Measurements from ENCODE around the gene VASH1.

Gene VASH1

GRCh38 chr14:76778546-76779215, 17.4 kb downstream of the VASH1 start:
- H3K4me1 ChIP-seq (ENCODE audit: low read length) = no peaks in the 10 kb centered on the region
- no peak overlapping the region for H3K4me2 ChIP-seq (ENCODE audit: low read depth, low read length)
- H3K4me3 ChIP-seq (ENCODE audit: low read length) = no peak overlapping the region
- H3K9me3 ChIP-seq (replicated peaks; ENCODE audit: insufficient read depth, low read length) = no peaks in the 10 kb centered on the region
- H3K27ac ChIP-seq (ENCODE audit: low read length) = no peak overlapping the region
- no peaks in the 10 kb centered on the region for H3F3A ChIP-seq (ENCODE audit: insufficient read depth, low read length)
- H2AFZ ChIP-seq (ENCODE audit: low read length) = no peak overlapping the region
- no peaks in the 10 kb centered on the region for H3K79me2 ChIP-seq (ENCODE audit: low read length)
- H3K27me3 ChIP-seq (replicated peaks; ENCODE audit: insufficient read depth, low read length) = no peaks in the 10 kb centered on the region
- H3K36me3 ChIP-seq (replicated peaks; ENCODE audit: insufficient read depth, low read length) = no peaks in the 10 kb centered on the region
- H4K20me1 ChIP-seq (ENCODE audit: insufficient read depth, low read length) = no peaks in the 10 kb centered on the region
- no peak overlapping the region for H3K9ac ChIP-seq (ENCODE audit: low read length)
- no peak for DNase-seq
- H3K9me2 ChIP-seq (replicated peaks; ENCODE audit: insufficient read depth, low read length) = no peaks in the 10 kb centered on the region
- no peak for TF ChIP-seq EZH2phosphoT487 (IDR thresholded peaks at IDR 0.05; ENCODE audit: low read length)
- TF ChIP-seq CTCF (IDR thresholded peaks at IDR 0.05; ENCODE audit: low read length) = no peak
- no peak for TF ChIP-seq EZH2 (optimal IDR thresholded peaks at IDR 0.05; ENCODE audit: low read depth, low read length)

GRCh38 chr14:76779221-76780057, 18.2 kb downstream of the VASH1 start:
- Histone ChIP-seq H3K4me2 (ENCODE audit: low read depth, low read length) (no peak overlapping the region), H3F3A (ENCODE audit: insufficient read depth, low read length) (no peaks in the 10 kb centered on the region), H3K9me2 (replicated peaks; ENCODE audit: insufficient read depth, low read length) (no peaks in the 10 kb centered on the region), H4K20me1 (ENCODE audit: insufficient read depth, low read length) (no peaks in the 10 kb centered on the region), H3K9ac (ENCODE audit: low read length) (no peak overlapping the region), H3K27ac (ENCODE audit: low read length) (no peak overlapping the region), H3K79me2 (ENCODE audit: low read length) (no peaks in the 10 kb centered on the region), H3K4me3 (ENCODE audit: low read length) (no peak overlapping the region), H3K4me1 (ENCODE audit: low read length) (no peaks in the 10 kb centered on the region), H2AFZ (ENCODE audit: low read length) (no peak overlapping the region), H3K9me3 (replicated peaks; ENCODE audit: insufficient read depth, low read length) (no peaks in the 10 kb centered on the region), H3K27me3 (replicated peaks; ENCODE audit: insufficient read depth, low read length) (no peaks in the 10 kb centered on the region), H3K36me3 (replicated peaks; ENCODE audit: insufficient read depth, low read length) (no peaks in the 10 kb centered on the region)
- no peak for DNase-seq
- no peak for TF ChIP-seq CTCF (IDR thresholded peaks at IDR 0.05; ENCODE audit: low read length)
- no peak for TF ChIP-seq EZH2 (optimal IDR thresholded peaks at IDR 0.05; ENCODE audit: low read depth, low read length)
- TF ChIP-seq EZH2phosphoT487 (IDR thresholded peaks at IDR 0.05; ENCODE audit: low read length) = no peak

- no peaks in the 10 kb centered on the region for H3K4me1 ChIP-seq (ENCODE audit: low read length)
- H3K9me3 ChIP-seq (replicated peaks; ENCODE audit: insufficient read depth, low read length) = no peaks in the 10 kb centered on the region
- no peak overlapping the region for H3K9ac ChIP-seq (ENCODE audit: low read length)
- no peak overlapping the region for H3K27ac ChIP-seq (ENCODE audit: low read length)
- no peak for TF ChIP-seq CTCF (IDR thresholded peaks at IDR 0.05; ENCODE audit: low read length)
- no peak for TF ChIP-seq EZH2 (optimal IDR thresholded peaks at IDR 0.05; ENCODE audit: low read depth, low read length)
- no peaks in the 10 kb centered on the region for H3K9me2 ChIP-seq (replicated peaks; ENCODE audit: insufficient read depth, low read length)
- no peak overlapping the region for H2AFZ ChIP-seq (ENCODE audit: low read length)
- no peak overlapping the region for H3K4me2 ChIP-seq (ENCODE audit: low read depth, low read length)
- H3K4me3 ChIP-seq (ENCODE audit: low read length) = no peak overlapping the region
- no peaks in the 10 kb centered on the region for H3K79me2 ChIP-seq (ENCODE audit: low read length)
- H4K20me1 ChIP-seq (ENCODE audit: insufficient read depth, low read length) = no peaks in the 10 kb centered on the region
- no peaks in the 10 kb centered on the region for H3K27me3 ChIP-seq (replicated peaks; ENCODE audit: insufficient read depth, low read length)
- H3K36me3 ChIP-seq (replicated peaks; ENCODE audit: insufficient read depth, low read length) = no peaks in the 10 kb centered on the region
- H3F3A ChIP-seq (ENCODE audit: insufficient read depth, low read length) = no peaks in the 10 kb centered on the region
- no peak for DNase-seq
Observed at GRCh38 chr14:76780058-76780345, 18.7 kb downstream of the VASH1 start.

All from MM.1S (cell line).